Esophagus muscularis mucosa (tissue), 4 donors: ENCODE results near the gene TTLL5. TPM values are rescaled to one million over a fixed set of nuclear protein-coding genes. Genes with fewer than 3 reads are reported as not detected.

Experiments
- DNase-seq: peaks from one replicate; pipeline ENCODE4 v3.0.0-alpha.2; 2017; ENCODE audit errors: extremely low spot score
- H3K27ac ChIP-seq, 4 donors: fragments of 200-600 bp; sonication (generic); replicated peaks in 1 of 4; 1 replicate in 3 of 4; 2 replicates in 1 of 4; pipeline ENCODE4 v1.5.1; 2016 to 2019; ENCODE audit warnings: mild to moderate bottlenecking in 1 of 4
- H3K27me3 ChIP-seq, 4 donors: fragments of 200-600 bp; sonication (generic); one replicate each; pipeline versions ENCODE4 v1.5.1 to v1.6.0; 2016 to 2019
- H3K36me3 ChIP-seq, 4 donors: fragments of 200-600 bp; sonication (generic); one replicate each; pipeline ENCODE4 v1.5.1; 2016 to 2019
- H3K4me1 ChIP-seq, 4 donors: fragments of 200-600 bp; sonication (generic); one replicate each; pipeline ENCODE4 v1.5.1; 2016 to 2019
- H3K4me3 ChIP-seq, 4 donors: fragments of 200-600 bp; sonication (generic); 1 replicate in 2 of 4; 2 replicates in 2 of 4; pipeline ENCODE4 v1.5.1; 2016 to 2019; ENCODE audit warnings: mild to moderate bottlenecking in 4 of 4, moderate library complexity in 1 of 4
- H3K9me3 ChIP-seq, 4 donors: fragments of 200-600 bp; sonication (generic); 1 replicate in 3 of 4; 2 replicates in 1 of 4; pipeline ENCODE4 v1.5.1; 2016 to 2019
- EP300 ChIP-seq: sonication (generic); formaldehyde crosslinking; IDR thresholded peaks from one replicate; pipeline ENCODE4 v1.6.1; 2017; ENCODE audit warnings: antibody characterized with exemption
- POLR2A ChIP-seq: fragments of 450-650 bp; IDR thresholded peaks from one replicate; pipeline ENCODE4 v1.6.1; 2017; ENCODE audit warnings: antibody characterized with exemption, moderate library complexity, mild to moderate bottlenecking, low read depth
- POLR2AphosphoS5 ChIP-seq, 2 donors: sonication (generic); formaldehyde crosslinking; IDR thresholded peaks; one replicate each; pipeline ENCODE4 v1.6.1; 2017; ENCODE audit warnings: antibody characterized with exemption in 2 of 2
- WGBS: methylation state at CpG from one replicate; pipeline ENCODE4 v1.1.5; 2018; 5-methylcytosine and 5-hydroxymethylcytosine counted together
- intact Hi-C: fragments of 100-400 bp; cut with DNase I; formaldehyde crosslinking; loops from one replicate; pipeline ENCODE4 v1.15.1; 2023
- total RNA-seq, 4 donors: library from RNA; depleted of rRNA; stranded (reverse); fragments of >200 nt; gene quantifications; one replicate each; pipeline versions ENCODE4 v1.1.0 to v1.2.1, GENCODE V29; 2016
- TF ChIP-seq, protein P1 (sequence below), 3 experiments: fragments of 200-600 bp in 2 of 3; fragments of 450-650 bp in 1 of 3; sonication (generic) in 2 of 3; IDR thresholded peaks; one replicate each; pipeline ENCODE4 v1.5.1; 2017 to 2019; ENCODE audit warnings: antibody characterized with exemption in 3 of 3, mild to moderate bottlenecking in 2 of 3, moderate library complexity in 1 of 3

TTLL5 gene
- total RNA-seq, 4 donors from 2014 or later: 16.9 to 26.6 (median 21.2) TPM

DNA sequence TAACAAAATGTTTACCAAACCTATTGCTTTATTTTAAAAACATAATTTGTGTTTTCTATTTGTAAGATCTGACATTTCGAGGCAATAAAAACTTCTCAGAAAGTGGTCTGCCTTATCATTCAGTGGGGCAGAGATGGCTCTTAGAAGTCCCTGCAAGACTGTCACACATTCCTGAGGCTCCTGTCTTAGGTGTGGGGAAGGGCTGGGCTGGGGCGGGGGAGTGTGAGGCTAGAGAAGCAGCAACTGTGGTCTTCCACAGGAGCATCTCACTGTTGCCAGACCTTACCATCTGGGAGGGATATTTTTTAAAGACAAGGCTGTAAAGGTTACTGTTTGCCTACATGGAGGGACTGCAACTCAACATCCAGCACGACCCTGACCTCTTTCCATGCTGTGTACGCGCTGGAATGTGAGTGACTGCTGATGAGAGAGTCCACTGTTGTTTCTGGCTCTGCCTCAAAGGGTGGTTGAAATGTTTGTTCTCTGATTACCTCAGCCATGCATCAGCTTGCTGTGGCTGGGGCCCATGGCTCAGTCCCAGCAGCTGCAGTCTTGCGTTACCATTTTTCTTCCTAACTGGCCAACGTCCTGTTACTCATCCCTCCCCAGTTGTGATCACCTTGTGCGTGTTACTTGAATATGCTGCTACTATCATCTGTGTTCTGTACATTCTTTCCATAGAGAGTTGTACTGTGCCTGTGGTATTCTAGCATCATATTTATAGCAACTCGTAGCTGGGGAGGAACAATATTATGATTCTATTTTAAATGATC is 12.8 kb upstream of the TTLL5 start:
- TF ChIP-seq, protein P1, sequence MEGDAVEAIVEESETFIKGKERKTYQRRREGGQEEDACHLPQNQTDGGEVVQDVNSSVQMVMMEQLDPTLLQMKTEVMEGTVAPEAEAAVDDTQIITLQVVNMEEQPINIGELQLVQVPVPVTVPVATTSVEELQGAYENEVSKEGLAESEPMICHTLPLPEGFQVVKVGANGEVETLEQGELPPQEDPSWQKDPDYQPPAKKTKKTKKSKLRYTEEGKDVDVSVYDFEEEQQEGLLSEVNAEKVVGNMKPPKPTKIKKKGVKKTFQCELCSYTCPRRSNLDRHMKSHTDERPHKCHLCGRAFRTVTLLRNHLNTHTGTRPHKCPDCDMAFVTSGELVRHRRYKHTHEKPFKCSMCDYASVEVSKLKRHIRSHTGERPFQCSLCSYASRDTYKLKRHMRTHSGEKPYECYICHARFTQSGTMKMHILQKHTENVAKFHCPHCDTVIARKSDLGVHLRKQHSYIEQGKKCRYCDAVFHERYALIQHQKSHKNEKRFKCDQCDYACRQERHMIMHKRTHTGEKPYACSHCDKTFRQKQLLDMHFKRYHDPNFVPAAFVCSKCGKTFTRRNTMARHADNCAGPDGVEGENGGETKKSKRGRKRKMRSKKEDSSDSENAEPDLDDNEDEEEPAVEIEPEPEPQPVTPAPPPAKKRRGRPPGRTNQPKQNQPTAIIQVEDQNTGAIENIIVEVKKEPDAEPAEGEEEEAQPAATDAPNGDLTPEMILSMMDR (IDR thresholded peaks at IDR 0.05): no peak
- TF ChIP-seq POLR2AphosphoS5 (IDR thresholded peaks at IDR 0.05): peak; percentile 24 to 51
- WGBS: 36% methylated on average over 9 of the region's 9 CpGs
- peak overlapping the region; percentile 13 to 43 (median 38) for H3K27ac ChIP-seq
- H3K9me3 ChIP-seq: no peaks in the 10 kb centered on the region
- intact Hi-C loops: no loop called here
- no peaks in the 10 kb centered on the region for H3K27me3 ChIP-seq
- no peak for DNase-seq
- H3K4me3 ChIP-seq: no peak overlapping the region
- H3K4me1 ChIP-seq: peaks cover 13 to 19% (median 17%) of the 10 kb centered on the region in 4 donors
- peaks cover 17 to 51% (median 32%) of the 10 kb centered on the region in 4 donors for H3K36me3 ChIP-seq

DNA sequence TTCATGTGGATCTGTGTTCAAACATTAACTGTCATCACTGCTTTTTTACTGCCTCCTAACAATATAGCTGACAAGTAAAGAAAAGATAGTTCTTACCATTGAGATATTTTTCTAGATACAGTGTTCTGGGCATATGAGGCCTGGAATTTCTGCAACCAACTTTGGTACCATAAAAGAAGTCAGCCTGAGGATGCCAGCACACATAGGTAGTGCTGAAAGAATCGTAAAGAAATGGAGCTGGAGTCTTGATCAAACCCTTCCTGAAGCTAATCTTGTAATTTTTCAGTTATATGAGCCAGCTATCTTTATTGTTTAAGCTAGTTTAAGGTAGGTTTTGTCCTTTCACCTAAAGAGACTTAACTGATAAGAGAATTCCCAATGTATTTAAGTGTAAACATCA is 11.7 kb upstream of the TTLL5 start:
- Histone ChIP-seq H3K36me3 (peaks cover 17 to 52% (median 33%) of the 10 kb centered on the region in 4 donors), H3K27ac (peak overlapping the region in 1 of 4 donors; percentile 43), H3K4me1 (peaks cover 19 to 24% (median 21%) of the 10 kb centered on the region in 4 donors)

DNA sequence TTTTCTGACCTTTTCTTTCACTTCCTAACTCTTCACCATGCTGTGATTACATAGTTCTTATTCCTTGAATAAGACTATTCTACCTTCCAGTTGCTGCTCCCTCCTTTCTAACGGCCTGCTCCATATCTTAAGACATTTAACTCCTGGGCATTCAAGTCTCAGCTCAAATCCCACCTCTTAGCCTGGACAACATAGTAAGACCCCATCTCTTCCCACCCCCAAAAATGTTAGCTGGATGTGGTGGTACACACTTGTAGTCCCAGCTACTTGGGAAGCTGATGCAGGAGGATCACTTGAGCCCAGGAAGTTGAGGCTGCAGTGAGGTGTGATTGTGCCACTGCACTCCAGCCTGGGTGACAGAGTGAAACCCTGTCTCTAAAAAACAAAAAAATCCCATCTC is 11.3 kb upstream of the TTLL5 start:
- DNase-seq: no peak
- no peaks in the 10 kb centered on the region for H3K9me3 ChIP-seq
- peaks cover 17 to 56% (median 36%) of the 10 kb centered on the region in 4 donors for H3K36me3 ChIP-seq
- no peaks in the 10 kb centered on the region for H3K27me3 ChIP-seq
- no peak overlapping the region for H3K27ac ChIP-seq
- TF ChIP-seq POLR2A (no peak), POLR2AphosphoS5 (IDR thresholded peaks at IDR 0.05) (no peak)
- TF ChIP-seq, protein P1 (IDR thresholded peaks at IDR 0.05): no peak
- no peak overlapping the region for H3K4me3 ChIP-seq
- 100% methylated on average over 1 of the region's 1 CpG for WGBS
- intact Hi-C loops: no loop called here
- H3K4me1 ChIP-seq: peaks cover 19 to 24% (median 21%) of the 10 kb centered on the region in 4 donors

More for the DNA sequence above, 11.7 kb upstream of the TTLL5 start:
- no peaks in the 10 kb centered on the region for H3K27me3 ChIP-seq
- intact Hi-C loops: no loop called here
- DNase-seq: no peak
- TF ChIP-seq POLR2A: no peak
- TF ChIP-seq, protein P1 (IDR thresholded peaks at IDR 0.05): no peak
- no peak for TF ChIP-seq EP300
- no peak for TF ChIP-seq POLR2AphosphoS5 (IDR thresholded peaks at IDR 0.05)
- no peak overlapping the region for H3K4me3 ChIP-seq
- 92% methylated on average over 1 of the region's 1 CpG for WGBS
- H3K9me3 ChIP-seq: no peaks in the 10 kb centered on the region

DNA sequence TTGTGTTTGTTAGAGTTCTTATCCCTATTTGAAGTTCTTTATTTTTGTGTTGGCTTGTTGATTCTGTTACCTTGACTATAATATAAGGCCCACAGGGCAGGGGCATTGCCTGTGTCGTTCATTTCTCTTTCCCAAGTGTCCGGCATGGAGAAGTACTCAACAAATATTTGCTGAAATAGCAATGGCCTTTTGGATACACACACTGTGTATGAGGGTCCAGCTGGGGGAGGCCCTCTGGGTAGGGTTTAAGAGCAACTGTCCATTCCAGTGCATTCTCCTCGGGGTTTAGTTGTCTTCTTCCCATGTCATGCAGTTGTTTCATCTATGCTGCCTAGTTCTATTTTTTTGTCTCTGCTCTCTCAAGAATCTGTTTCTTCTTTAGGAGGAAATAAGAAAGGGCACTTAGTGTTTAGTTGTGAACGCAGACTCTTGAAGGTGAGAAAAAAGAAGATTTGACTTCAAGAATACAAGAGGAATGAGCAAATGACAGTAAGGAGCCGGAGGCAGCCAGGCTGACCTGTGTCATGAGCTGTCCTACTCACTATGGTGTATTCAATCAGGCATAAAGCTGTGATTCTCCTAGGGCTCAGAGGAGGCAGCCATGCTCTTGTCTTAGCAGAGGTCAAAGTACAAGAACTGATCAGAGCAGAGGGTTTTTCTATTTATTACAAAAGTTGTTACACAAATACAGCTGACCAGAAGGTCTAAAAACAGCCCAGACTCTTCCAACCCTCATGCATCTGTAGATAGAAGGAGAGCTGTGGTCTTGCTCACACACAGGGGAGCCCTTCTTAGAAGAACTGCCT is 10.6 kb upstream of the TTLL5 start:
- no peak overlapping the region for H3K4me3 ChIP-seq
- WGBS: 91% methylated on average over 5 of the region's 5 CpGs
- peaks cover 17 to 63% (median 41%) of the 10 kb centered on the region in 4 donors for H3K36me3 ChIP-seq
- DNase-seq: no peak
- H3K27ac ChIP-seq: no peak overlapping the region
- no peak for TF ChIP-seq POLR2AphosphoS5 (IDR thresholded peaks at IDR 0.05)
- TF ChIP-seq, protein P1 (IDR thresholded peaks at IDR 0.05): no peak
- no peak for TF ChIP-seq POLR2A
- TF ChIP-seq EP300: no peak
- H3K27me3 ChIP-seq: no peaks in the 10 kb centered on the region
- H3K9me3 ChIP-seq: no peaks in the 10 kb centered on the region
- H3K4me1 ChIP-seq: peaks cover 19 to 24% (median 21%) of the 10 kb centered on the region in 4 donors
- intact Hi-C loops: no loop called here
